ENCODE measurements around the gene KDF1. TPM values are rescaled to one million over a fixed set of nuclear protein-coding genes. Genes with fewer than 3 reads are reported as not detected.

KDF1 gene
- total and polyA plus RNA-seq, 2 of the 13 experiments (the other 11 are each of a cell fraction or from before 2014, with no cell fraction given): 1.9 to 4.9 TPM

GRCh38 chr1:26993237-26994019, 33.2 kb upstream of the KDF1 start, which contains the start of gene TRNP1 (continued):
- peak; percentile 84 for TF ChIP-seq ARID5B (CRISPR knock-in tag; IDR thresholded peaks at IDR 0.05)
- peak; percentile 89 for TF ChIP-seq ZNF773 (CRISPR knock-in tag; IDR thresholded peaks at IDR 0.05; ENCODE audit: borderline replicate concordance)
- TF ChIP-seq MIXL1 (CRISPR knock-in tag; IDR thresholded peaks at IDR 0.05): peak; percentile 82
- TF ChIP-seq ZNF143 (CRISPR knock-in tag; IDR thresholded peaks at IDR 0.05): no peak
- TF ChIP-seq HOXA5 (CRISPR knock-in tag; IDR thresholded peaks at IDR 0.05): peak; percentile 96
- no peak for TF ChIP-seq FOXO4 (CRISPR knock-in tag; conservative IDR thresholded peaks at IDR 0.05)
- TF ChIP-seq, protein P1, sequence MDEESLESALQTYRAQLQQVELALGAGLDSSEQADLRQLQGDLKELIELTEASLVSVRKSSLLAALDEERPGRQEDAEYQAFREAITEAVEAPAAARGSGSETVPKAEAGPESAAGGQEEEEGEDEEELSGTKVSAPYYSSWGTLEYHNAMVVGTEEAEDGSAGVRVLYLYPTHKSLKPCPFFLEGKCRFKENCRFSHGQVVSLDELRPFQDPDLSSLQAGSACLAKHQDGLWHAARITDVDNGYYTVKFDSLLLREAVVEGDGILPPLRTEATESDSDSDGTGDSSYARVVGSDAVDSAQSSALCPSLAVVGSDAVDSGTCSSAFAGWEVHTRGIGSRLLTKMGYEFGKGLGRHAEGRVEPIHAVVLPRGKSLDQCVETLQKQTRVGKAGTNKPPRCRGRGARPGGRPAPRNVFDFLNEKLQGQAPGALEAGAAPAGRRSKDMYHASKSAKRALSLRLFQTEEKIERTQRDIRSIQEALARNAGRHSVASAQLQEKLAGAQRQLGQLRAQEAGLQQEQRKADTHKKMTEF (CRISPR knock-in tag; IDR thresholded peaks at IDR 0.05): peak; percentile 91; the same call in 1 of the 2 replicates
- TF ChIP-seq, protein P2, sequence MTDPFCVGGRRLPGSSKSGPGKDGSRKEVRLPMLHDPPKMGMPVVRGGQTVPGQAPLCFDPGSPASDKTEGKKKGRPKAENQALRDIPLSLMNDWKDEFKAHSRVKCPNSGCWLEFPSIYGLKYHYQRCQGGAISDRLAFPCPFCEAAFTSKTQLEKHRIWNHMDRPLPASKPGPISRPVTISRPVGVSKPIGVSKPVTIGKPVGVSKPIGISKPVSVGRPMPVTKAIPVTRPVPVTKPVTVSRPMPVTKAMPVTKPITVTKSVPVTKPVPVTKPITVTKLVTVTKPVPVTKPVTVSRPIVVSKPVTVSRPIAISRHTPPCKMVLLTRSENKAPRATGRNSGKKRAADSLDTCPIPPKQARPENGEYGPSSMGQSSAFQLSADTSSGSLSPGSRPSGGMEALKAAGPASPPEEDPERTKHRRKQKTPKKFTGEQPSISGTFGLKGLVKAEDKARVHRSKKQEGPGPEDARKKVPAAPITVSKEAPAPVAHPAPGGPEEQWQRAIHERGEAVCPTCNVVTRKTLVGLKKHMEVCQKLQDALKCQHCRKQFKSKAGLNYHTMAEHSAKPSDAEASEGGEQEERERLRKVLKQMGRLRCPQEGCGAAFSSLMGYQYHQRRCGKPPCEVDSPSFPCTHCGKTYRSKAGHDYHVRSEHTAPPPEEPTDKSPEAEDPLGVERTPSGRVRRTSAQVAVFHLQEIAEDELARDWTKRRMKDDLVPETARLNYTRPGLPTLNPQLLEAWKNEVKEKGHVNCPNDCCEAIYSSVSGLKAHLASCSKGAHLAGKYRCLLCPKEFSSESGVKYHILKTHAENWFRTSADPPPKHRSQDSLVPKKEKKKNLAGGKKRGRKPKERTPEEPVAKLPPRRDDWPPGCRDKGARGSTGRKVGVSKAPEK (CRISPR knock-in tag; IDR thresholded peaks at IDR 0.05; ENCODE audit: borderline replicate concordance): no peak
- TF ChIP-seq, protein P3, sequence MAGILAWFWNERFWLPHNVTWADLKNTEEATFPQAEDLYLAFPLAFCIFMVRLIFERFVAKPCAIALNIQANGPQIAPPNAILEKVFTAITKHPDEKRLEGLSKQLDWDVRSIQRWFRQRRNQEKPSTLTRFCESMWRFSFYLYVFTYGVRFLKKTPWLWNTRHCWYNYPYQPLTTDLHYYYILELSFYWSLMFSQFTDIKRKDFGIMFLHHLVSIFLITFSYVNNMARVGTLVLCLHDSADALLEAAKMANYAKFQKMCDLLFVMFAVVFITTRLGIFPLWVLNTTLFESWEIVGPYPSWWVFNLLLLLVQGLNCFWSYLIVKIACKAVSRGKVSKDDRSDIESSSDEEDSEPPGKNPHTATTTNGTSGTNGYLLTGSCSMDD (CRISPR knock-in tag; IDR thresholded peaks at IDR 0.05): no peak
- peak; percentile 91 for TF ChIP-seq HDAC1 (CRISPR knock-in tag; IDR thresholded peaks at IDR 0.05)
- peak; percentile 86 for TF ChIP-seq MYC (CRISPR knock-in tag; IDR thresholded peaks at IDR 0.05; ENCODE audit: borderline replicate concordance)
- TF ChIP-seq, protein P4, sequence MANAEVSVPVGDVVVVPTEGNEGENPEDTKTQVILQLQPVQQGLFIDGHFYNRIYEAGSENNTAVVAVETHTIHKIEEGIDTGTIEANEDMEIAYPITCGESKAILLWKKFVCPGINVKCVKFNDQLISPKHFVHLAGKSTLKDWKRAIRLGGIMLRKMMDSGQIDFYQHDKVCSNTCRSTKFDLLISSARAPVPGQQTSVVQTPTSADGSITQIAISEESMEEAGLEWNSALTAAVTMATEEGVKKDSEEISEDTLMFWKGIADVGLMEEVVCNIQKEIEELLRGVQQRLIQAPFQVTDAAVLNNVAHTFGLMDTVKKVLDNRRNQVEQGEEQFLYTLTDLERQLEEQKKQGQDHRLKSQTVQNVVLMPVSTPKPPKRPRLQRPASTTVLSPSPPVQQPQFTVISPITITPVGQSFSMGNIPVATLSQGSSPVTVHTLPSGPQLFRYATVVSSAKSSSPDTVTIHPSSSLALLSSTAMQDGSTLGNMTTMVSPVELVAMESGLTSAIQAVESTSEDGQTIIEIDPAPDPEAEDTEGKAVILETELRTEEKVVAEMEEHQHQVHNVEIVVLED (CRISPR knock-in tag; IDR thresholded peaks at IDR 0.05; ENCODE audit: borderline replicate concordance): 0 out of 2 replicates have a peak, but pooled peaks have one; percentile 30
- no peak for TF ChIP-seq PRPF4 (IDR thresholded peaks at IDR 0.05; ENCODE audit: low read depth, low read length, poor library complexity, severe bottlenecking)
- TF ChIP-seq TRIM22 (IDR thresholded peaks at IDR 0.05): no peak
